Measurements from ENCODE around the gene EIF6. TPM values are rescaled to one million over a fixed set of nuclear protein-coding genes. Genes with fewer than 3 reads are reported as not detected.

EIF6 gene
- total and polyA plus RNA-seq, 2 of the 8 experiments (the other 6 are each of a cell fraction or from before 2014, with no cell fraction given) = 184 to 319 TPM

- TF ChIP-seq RXRA (IDR thresholded peaks at IDR 0.05; ENCODE audit: insufficient read depth, low read depth, low read length) = no peak
- TF ChIP-seq ASH2L (IDR thresholded peaks at IDR 0.05; ENCODE audit: low read length) = no peak
- no peak for TF ChIP-seq HDAC2 (IDR thresholded peaks at IDR 0.05; ENCODE audit: borderline replicate concordance in 1 of 2, low read depth in 2 of 2, low read length in 2 of 2)
- TF ChIP-seq SAP30 (IDR thresholded peaks at IDR 0.05; ENCODE audit: insufficient read depth, insufficient replicate concordance, low read length) = no peak
- TF ChIP-seq RNF2 (IDR thresholded peaks at IDR 0.05; ENCODE audit: borderline replicate concordance, low read depth, low read length, missing control alignments, poor library complexity, severe bottlenecking) = no peak
- TF ChIP-seq FOSL1 (IDR thresholded peaks at IDR 0.05; ENCODE audit: insufficient read depth, low read depth, low read length) = no peak
Measured at GRCh38 chr20:35318502-35319157, 34.1 kb upstream of the EIF6 start (continued).

All from H1 (cell line).